ENCODE data around the gene ERMP1.
"Not testable (repeated sequence)": the region's sequence is repeated elsewhere in the genome, so short reads cannot be mapped to it uniquely, and the experiment has no call there.

Gene ERMP1

DNA sequence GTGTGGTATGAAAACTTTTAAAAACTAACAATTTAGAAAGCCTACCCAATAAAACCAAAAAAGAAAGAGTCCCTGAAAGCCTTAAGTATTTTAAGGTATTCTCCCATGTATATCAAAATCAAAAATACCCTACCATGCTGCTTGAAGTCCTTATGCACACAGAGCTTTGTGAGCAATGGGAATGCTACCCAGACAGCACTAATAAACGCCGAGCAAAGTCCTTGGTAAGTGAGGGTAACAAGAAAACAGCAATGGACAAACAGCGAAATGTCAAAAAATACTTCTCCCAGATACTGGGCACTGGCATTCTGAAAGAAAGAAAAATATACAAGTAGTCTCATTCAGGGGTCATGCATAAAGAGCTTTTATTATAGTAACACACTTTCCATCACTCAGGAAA lies 27.4 kb downstream of the ERMP1 start:
- ChIA-PET CTCF (interaction anchor here (1.2 kb wide), 1 partner anchor 249 kb away, joined by 5 read pairs; no protein-coding TSS in a partner anchor), POLR2A (no interaction called here)
- no peak for DNase-seq (ENCODE audit: low read depth, low spot score)
- no peak overlapping the region for H3K4me3 ChIP-seq (ENCODE audit: low read depth, low read length)
- TF ChIP-seq, protein P1, sequence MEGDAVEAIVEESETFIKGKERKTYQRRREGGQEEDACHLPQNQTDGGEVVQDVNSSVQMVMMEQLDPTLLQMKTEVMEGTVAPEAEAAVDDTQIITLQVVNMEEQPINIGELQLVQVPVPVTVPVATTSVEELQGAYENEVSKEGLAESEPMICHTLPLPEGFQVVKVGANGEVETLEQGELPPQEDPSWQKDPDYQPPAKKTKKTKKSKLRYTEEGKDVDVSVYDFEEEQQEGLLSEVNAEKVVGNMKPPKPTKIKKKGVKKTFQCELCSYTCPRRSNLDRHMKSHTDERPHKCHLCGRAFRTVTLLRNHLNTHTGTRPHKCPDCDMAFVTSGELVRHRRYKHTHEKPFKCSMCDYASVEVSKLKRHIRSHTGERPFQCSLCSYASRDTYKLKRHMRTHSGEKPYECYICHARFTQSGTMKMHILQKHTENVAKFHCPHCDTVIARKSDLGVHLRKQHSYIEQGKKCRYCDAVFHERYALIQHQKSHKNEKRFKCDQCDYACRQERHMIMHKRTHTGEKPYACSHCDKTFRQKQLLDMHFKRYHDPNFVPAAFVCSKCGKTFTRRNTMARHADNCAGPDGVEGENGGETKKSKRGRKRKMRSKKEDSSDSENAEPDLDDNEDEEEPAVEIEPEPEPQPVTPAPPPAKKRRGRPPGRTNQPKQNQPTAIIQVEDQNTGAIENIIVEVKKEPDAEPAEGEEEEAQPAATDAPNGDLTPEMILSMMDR (IDR thresholded peaks at IDR 0.05; ENCODE audit: insufficient read depth, low read length, missing control alignments): no peak

DNA sequence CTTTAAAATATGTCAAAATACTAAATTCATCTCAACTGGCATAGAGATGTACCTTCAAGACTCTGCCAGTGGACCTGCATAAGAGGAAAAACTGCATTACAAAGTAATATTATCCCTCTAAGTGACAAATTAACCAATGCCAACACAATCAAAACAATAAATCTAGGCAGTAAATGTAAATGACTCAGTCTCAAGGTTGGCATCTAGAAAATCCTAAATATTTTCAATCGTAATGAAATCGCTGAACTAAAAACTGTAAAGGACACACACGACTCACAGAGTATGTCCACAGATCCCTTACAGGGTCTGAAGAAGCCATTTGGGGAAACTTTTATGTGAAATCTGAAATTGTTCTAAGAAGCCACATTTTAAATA lies 31.2 kb downstream of the ERMP1 start:
- no peak overlapping the region for H3K4me3 ChIP-seq (ENCODE audit: low read depth, low read length)
- ChIA-PET POLR2A (no interaction called here), CTCF (interaction anchor here (1.2 to 2.3 kb wide), 4 partner anchors 20 to 252 kb away, joined by 3 to 7 read pairs (median 3); no protein-coding TSS in a partner anchor)
- DNase-seq (ENCODE audit: low read depth, low spot score): no peak
- TF ChIP-seq, protein P1 (IDR thresholded peaks at IDR 0.05; ENCODE audit: insufficient read depth, low read length, missing control alignments): no peak

DNA sequence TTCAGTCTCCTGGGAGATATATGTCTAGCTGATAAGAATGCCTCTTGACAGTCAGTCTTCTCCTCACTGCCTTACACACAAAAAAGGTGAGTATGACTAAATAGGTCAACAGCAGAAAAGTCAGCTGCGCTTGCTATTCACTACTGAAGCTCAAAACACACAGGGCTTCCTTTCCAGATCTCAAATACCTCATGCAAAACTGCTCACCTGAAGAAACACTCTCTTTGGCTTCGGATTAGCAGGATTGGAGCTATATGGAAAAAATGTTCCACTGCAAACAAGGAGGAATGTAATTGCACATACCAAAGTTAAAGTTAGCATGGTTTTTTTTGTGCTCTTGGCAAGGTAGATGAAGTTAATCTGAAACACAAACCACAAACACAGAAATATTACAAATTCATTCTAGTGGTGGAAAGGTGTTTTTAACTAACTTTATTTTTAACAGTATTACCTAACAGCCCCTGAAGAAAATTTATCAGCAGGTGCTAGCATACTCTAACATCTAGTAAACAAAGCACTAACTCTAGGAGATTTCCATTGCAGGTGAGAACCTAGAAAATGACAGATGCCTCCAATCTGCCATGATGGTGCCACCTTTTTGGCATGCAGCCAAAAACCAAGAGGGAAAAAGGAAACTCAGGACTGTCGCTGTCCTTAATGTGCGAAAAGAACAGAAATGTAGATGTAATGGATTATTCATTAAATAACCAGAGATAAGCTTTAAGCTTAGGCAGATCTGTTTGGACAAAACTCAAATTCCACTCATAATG lies 31.8 kb downstream of the ERMP1 start:
- TF ChIP-seq, protein P1 (IDR thresholded peaks at IDR 0.05; ENCODE audit: insufficient read depth, low read length, missing control alignments): no peak
- ChIA-PET CTCF (interaction anchor here (1.1 to 1.5 kb wide), 4 partner anchors 30 to 253 kb away, joined by 3 to 4 read pairs (median 3); no protein-coding TSS in a partner anchor), POLR2A (no interaction called here)
- H3K4me3 ChIP-seq (ENCODE audit: low read depth, low read length): no peak overlapping the region
- no peak for DNase-seq (ENCODE audit: low read depth, low spot score)

DNA sequence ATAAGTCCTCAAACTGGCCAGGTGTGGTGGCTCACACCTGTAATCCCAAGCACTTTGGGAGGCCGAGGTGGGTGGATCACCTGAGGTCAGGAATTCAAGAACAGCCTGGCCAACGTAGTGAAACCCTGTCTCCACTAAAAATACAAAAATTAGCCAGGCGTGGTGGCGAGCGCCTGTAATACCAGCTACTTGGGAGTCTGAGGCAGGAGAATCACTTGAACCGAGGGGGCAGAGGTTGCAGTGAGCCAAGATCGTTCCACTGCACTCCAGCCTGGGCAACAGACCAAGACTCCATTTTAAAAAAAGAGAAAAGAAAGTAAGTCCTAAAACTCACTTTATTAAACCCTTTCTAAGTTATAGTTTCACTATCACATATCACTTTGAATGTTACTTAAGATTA lies 32.5 kb downstream of the ERMP1 start:
- CTCF ChIA-PET: interaction anchor here (1.1 kb wide), 1 partner anchor 86 kb away, joined by 4 read pairs; no protein-coding TSS in a partner anchor
- POLR2A ChIA-PET; DNase-seq (ENCODE audit: low read depth, low spot score); H3K4me3 ChIP-seq (ENCODE audit: low read depth, low read length): not testable (repeated sequence)

DNA sequence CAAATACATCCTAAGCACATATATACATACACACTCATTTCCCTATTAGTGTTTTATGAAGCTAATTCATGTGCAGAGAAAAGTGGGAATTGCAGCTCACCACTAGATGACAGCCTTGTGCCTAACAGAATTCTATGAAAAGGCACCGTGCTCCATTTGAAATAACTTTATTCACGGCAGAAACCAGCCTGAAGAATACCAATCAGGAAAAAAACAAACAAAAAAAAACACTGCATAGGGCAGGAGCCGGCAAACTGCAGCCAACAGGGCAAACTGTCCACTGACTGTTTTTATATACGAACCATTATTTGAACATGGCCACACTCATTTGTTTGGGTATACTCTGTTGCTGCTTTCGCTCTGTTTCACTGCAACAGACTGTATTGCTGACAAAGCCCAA lies 33.6 kb downstream of the ERMP1 start:
- CTCF ChIA-PET: interaction anchor here (0.7 to 1.5 kb wide), 6 partner anchors 9 to 506 kb away, joined by 3 to 8 read pairs (median 5); partner anchors contain the start of gene ERMP1
- DNase-seq (ENCODE audit: low read depth, low spot score): no peak
- no peak overlapping the region for H3K4me3 ChIP-seq (ENCODE audit: low read depth, low read length)
- TF ChIP-seq, protein P1 (IDR thresholded peaks at IDR 0.05; ENCODE audit: insufficient read depth, low read length, missing control alignments): peak; percentile 57
- POLR2A ChIA-PET: interaction anchor here (0.6 kb wide), 1 partner anchor 663 kb away, joined by 3 read pairs; no protein-coding TSS in a partner anchor

DNA sequence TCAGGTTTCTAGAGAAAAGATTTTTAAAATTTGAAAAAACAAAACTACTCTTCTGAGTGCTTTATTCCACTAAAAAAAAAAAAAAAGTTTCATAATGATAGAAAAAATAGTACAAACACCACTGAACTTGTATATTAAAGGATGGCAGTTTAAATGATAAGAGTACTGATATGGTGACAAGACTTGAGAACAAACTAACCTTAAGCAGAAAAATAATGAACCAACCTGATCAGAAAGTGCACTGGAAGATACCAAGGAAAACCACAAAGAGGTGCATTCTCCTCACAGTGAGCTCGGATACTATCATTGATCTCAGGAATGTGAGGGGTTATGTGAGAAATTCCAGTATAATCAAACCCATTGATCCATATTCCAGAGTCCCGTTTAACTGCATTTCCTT lies 34.3 kb downstream of the ERMP1 start:
- CTCF ChIA-PET: interaction anchor here (0.7 to 1.5 kb wide), 7 partner anchors 10 to 507 kb away, joined by 3 to 8 read pairs (median 5); partner anchors contain the start of gene ERMP1

More for the DNA sequence above, 34.3 kb downstream of the ERMP1 start:
- TF ChIP-seq, protein P1 (IDR thresholded peaks at IDR 0.05; ENCODE audit: insufficient read depth, low read length, missing control alignments): no peak
- no peak overlapping the region for H3K4me3 ChIP-seq (ENCODE audit: low read depth, low read length)
- DNase-seq (ENCODE audit: low read depth, low spot score): no peak
- POLR2A ChIA-PET: interaction anchor here (0.6 kb wide), 1 partner anchor 664 kb away, joined by 3 read pairs; no protein-coding TSS in a partner anchor

Measured in AG04449 (cell line).